ENCODE measurements around the gene C9orf57.
"Not testable (repeated sequence)": the region's sequence is repeated elsewhere in the genome, so short reads cannot be mapped to it uniquely, and the experiment has no call there.

Gene C9orf57

DNA sequence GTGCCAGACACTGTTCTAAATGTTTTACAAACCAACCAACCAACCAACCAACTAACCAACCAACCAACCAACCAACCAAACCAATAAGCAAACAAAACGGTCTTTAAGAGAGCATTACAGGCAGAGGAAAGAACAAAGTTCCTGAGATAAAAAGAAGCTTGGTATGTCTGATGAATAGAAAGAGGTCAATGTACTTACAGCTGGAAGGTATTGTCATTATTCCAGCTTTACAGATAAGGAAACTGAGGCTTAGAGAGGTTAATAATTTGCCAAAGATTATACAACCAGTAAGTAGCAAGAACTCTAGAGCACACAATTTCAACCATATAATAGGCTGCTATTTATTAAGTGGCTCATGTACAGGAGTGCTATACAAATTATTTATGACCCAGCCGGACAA is 29.6 kb downstream of the C9orf57 start:
- no peaks in the 10 kb centered on the region for H3K4me1 ChIP-seq (ENCODE audit: control insufficient read depth, insufficient read depth, low read length, poor library complexity, severe bottlenecking)
- H3K9me3 ChIP-seq (ENCODE audit: control insufficient read depth, low read length), result no peaks in the 10 kb centered on the region
- no peak for DNase-seq
- no peaks in the 10 kb centered on the region for H3K36me3 ChIP-seq (ENCODE audit: control insufficient read depth, insufficient read depth, low read length)
- H3K27ac ChIP-seq (ENCODE audit: insufficient read depth, low read length, poor library complexity, severe bottlenecking), result no peak overlapping the region
- H3K27me3 ChIP-seq (replicated peaks; ENCODE audit: control insufficient read depth, insufficient read depth, low read length, poor library complexity, severe bottlenecking), result no peaks in the 10 kb centered on the region
- H3K4me3 ChIP-seq (ENCODE audit: insufficient read depth, low read depth, low read length, poor library complexity, severe bottlenecking), result no peak overlapping the region

DNA sequence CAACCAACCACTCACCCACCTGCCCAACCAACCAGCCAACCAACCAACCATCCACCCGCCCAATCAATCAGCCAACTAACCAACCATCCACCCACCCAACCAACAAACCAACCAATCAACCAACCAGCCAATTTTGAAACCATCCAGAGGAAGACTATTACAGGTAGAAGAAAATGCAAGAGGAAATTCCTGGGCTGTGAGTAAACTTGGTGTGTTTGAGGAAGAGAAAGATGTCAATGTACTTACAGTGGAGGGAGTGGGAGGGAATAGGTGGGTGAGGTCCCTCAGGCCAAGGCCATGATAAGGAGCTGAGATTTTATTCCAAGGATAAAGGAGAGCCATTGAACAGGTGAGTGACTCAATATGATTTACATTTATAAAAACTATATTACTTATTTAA is 30.4 kb downstream of the C9orf57 start:
- no peak for DNase-seq
- H3K27me3 ChIP-seq (replicated peaks; ENCODE audit: control insufficient read depth, insufficient read depth, low read length, poor library complexity, severe bottlenecking), result no peaks in the 10 kb centered on the region
- H3K36me3 ChIP-seq (ENCODE audit: control insufficient read depth, insufficient read depth, low read length), result no peaks in the 10 kb centered on the region
- H3K9me3 ChIP-seq (ENCODE audit: control insufficient read depth, low read length), result no peaks in the 10 kb centered on the region
- H3K27ac ChIP-seq (ENCODE audit: insufficient read depth, low read length, poor library complexity, severe bottlenecking), result no peak overlapping the region
- H3K4me1 ChIP-seq (ENCODE audit: control insufficient read depth, insufficient read depth, low read length, poor library complexity, severe bottlenecking), result no peaks in the 10 kb centered on the region
- no peak overlapping the region for H3K4me3 ChIP-seq (ENCODE audit: insufficient read depth, low read depth, low read length, poor library complexity, severe bottlenecking)

DNA sequence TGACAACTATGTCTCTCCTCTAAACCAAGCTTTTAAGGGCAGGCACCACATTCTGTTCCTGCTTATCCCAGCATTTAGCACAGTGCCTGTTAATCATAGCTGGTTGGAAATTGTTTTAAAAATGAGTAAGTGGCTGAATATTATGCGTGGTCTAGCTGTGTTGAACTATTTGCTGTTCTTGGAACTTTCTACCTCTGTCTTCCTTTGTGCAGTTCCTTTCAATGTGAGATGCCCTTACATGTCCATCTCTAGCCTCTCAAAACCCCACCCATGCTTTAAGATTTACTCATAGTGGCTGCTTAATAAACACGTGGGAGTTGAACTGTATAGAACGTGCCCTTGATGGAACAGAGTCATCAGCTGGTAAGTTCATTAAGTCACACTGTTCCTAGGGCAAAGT is 34.5 kb downstream of the C9orf57 start:
- H3K4me1 ChIP-seq (ENCODE audit: control insufficient read depth, insufficient read depth, low read length, poor library complexity, severe bottlenecking), result no peaks in the 10 kb centered on the region
- no peaks in the 10 kb centered on the region for H3K36me3 ChIP-seq (ENCODE audit: control insufficient read depth, insufficient read depth, low read length)
- DNase-seq, result no peak
- no peak overlapping the region for H3K4me3 ChIP-seq (ENCODE audit: insufficient read depth, low read depth, low read length, poor library complexity, severe bottlenecking)
- no peak overlapping the region for H3K27ac ChIP-seq (ENCODE audit: insufficient read depth, low read length, poor library complexity, severe bottlenecking)
- H3K9me3 ChIP-seq (ENCODE audit: control insufficient read depth, low read length), result no peaks in the 10 kb centered on the region
- no peaks in the 10 kb centered on the region for H3K27me3 ChIP-seq (replicated peaks; ENCODE audit: control insufficient read depth, insufficient read depth, low read length, poor library complexity, severe bottlenecking)

DNA sequence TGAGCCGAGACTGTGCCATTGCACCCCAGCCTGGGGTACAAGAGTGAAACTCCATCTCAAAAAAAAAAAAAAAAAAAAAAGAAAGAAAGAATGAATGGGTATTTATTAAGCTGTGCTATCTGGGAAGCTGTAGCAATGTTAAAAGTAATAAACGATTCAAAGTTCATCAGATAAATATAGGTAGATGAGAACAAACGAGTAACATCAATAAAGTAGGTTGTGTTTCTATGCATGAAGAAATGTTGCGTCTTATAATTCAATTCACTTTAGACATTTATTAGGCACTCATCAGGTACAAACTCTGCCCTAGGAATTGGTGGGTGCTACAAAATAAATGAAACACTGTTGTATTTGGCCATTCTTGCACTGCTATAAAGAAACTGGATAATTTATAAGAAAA is 36.8 kb downstream of the C9orf57 start:
- Histone ChIP-seq H3K27ac (ENCODE audit: insufficient read depth, low read length, poor library complexity, severe bottlenecking) (no peak overlapping the region), H3K4me3 (ENCODE audit: insufficient read depth, low read depth, low read length, poor library complexity, severe bottlenecking) (no peak overlapping the region), H3K27me3 (replicated peaks; ENCODE audit: control insufficient read depth, insufficient read depth, low read length, poor library complexity, severe bottlenecking) (no peaks in the 10 kb centered on the region), H3K36me3 (ENCODE audit: control insufficient read depth, insufficient read depth, low read length) (no peaks in the 10 kb centered on the region), H3K9me3 (ENCODE audit: control insufficient read depth, low read length) (no peaks in the 10 kb centered on the region), H3K4me1 (ENCODE audit: control insufficient read depth, insufficient read depth, low read length, poor library complexity, severe bottlenecking) (no peaks in the 10 kb centered on the region)
- no peak for DNase-seq

DNA sequence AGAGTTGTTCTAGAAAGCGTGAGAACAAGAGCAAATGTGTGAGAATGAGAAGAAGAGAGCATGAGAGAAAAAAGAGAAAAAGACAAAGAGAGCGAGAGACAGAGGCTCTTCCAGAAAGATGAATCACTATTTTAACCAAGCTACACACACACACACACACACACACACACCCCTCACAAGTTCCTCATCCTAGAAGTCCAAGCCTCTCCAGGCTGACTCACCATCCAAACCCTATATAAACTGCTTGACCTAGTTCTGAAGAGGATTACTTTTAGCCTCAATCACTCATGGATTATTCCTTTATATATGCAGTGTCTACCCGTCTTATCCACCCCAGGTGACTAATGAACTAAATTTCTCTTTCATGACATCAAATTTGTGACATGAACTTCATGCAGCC is 37.6 kb downstream of the C9orf57 start:
- no peak overlapping the region for H3K4me3 ChIP-seq (ENCODE audit: insufficient read depth, low read depth, low read length, poor library complexity, severe bottlenecking)
- DNase-seq, result no peak

DNA sequence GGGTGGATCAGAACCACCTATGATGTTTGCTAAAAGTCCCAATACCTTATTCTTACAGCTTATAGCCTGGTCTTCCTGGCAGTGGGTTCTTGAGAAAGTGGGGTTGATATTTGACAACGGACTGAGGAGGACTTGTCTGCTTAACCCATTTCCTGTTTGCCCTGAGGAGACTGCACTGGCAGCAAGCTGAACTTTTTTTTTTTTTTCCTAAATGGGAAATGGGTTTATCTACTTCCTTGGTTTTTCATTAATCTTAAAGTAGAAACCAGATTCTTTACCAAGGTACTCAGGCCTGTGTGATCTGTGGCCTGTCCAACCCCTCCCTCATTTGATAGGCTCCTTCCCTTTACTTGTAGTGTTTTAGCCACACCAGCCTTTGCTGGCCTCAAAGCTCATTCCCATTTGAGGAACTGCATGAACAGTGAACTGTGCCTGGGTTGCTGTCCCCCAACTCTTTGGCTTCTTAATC is 47.1 kb downstream of the C9orf57 start:
- no peak for DNase-seq
- Histone ChIP-seq H3K36me3 (ENCODE audit: control insufficient read depth, insufficient read depth, low read length) (no peaks in the 10 kb centered on the region), H3K27me3 (replicated peaks; ENCODE audit: control insufficient read depth, insufficient read depth, low read length, poor library complexity, severe bottlenecking) (no peaks in the 10 kb centered on the region), H3K4me3 (ENCODE audit: insufficient read depth, low read depth, low read length, poor library complexity, severe bottlenecking) (no peak overlapping the region), H3K27ac (ENCODE audit: insufficient read depth, low read length, poor library complexity, severe bottlenecking) (no peak overlapping the region), H3K4me1 (ENCODE audit: control insufficient read depth, insufficient read depth, low read length, poor library complexity, severe bottlenecking) (no peaks in the 10 kb centered on the region), H3K9me3 (ENCODE audit: control insufficient read depth, low read length) (no peaks in the 10 kb centered on the region)

More for the DNA sequence above, 37.6 kb downstream of the C9orf57 start:
- Histone ChIP-seq H3K27ac (ENCODE audit: insufficient read depth, low read length, poor library complexity, severe bottlenecking) (no peak overlapping the region), H3K27me3 (replicated peaks; ENCODE audit: control insufficient read depth, insufficient read depth, low read length, poor library complexity, severe bottlenecking) (no peaks in the 10 kb centered on the region), H3K36me3 (ENCODE audit: control insufficient read depth, insufficient read depth, low read length) (no peaks in the 10 kb centered on the region), H3K9me3 (ENCODE audit: control insufficient read depth, low read length) (no peaks in the 10 kb centered on the region), H3K4me1 (ENCODE audit: control insufficient read depth, insufficient read depth, low read length, poor library complexity, severe bottlenecking) (no peaks in the 10 kb centered on the region)

DNA sequence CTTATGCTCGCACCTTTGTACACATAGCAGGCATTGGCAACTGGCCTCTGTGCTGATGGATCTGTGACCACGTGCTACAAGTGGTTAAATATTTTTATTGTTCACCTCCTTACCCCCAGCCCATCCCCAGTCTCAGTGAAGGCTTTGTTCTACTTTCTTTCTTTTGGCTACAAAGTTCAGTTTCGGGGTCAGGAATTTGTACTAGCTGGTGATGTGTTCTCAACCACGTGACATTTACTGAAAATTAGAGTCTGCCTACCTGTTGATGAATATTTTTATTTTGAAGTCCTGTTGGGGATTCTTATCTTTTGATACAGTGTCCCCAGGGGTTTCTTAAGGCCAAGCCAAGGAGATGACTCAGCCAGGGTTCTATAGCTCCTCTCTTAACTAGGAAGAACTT is 47.8 kb downstream of the C9orf57 start:
- Histone ChIP-seq H3K4me1 (ENCODE audit: control insufficient read depth, insufficient read depth, low read length, poor library complexity, severe bottlenecking) (no peaks in the 10 kb centered on the region), H3K9me3 (ENCODE audit: control insufficient read depth, low read length) (no peaks in the 10 kb centered on the region), H3K36me3 (ENCODE audit: control insufficient read depth, insufficient read depth, low read length) (no peaks in the 10 kb centered on the region), H3K27ac (ENCODE audit: insufficient read depth, low read length, poor library complexity, severe bottlenecking) (no peak overlapping the region), H3K27me3 (replicated peaks; ENCODE audit: control insufficient read depth, insufficient read depth, low read length, poor library complexity, severe bottlenecking) (no peaks in the 10 kb centered on the region), H3K4me3 (ENCODE audit: insufficient read depth, low read depth, low read length, poor library complexity, severe bottlenecking) (no peak overlapping the region)
- DNase-seq, result no peak

DNA sequence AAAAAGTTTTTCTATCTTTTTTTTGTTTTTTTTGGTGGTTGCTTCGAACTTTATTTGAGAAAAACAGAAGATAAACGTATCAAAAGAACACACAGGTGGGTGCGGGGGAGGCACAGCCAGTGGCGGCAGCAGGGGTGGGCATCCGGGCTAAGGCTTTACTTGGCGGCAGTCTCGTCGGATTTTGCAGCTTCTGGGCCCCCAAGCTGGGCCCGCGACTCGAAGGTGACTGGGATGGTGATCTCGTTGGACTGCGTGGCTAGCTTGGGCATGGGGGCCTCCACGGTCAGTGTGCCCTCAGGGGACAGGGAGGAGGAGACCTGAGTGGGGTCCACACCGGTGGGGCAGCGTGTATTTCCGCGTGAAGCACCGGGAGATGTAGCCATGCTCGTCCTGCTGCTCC is 52.7 kb downstream of the C9orf57 start:
- not testable (repeated sequence) for H3K4me1 ChIP-seq (ENCODE audit: control insufficient read depth, insufficient read depth, low read length, poor library complexity, severe bottlenecking); H3K4me3 ChIP-seq (ENCODE audit: insufficient read depth, low read depth, low read length, poor library complexity, severe bottlenecking); H3K36me3 ChIP-seq (ENCODE audit: control insufficient read depth, insufficient read depth, low read length); H3K27me3 ChIP-seq (replicated peaks; ENCODE audit: control insufficient read depth, insufficient read depth, low read length, poor library complexity, severe bottlenecking); DNase-seq; H3K9me3 ChIP-seq (ENCODE audit: control insufficient read depth, low read length); H3K27ac ChIP-seq (ENCODE audit: insufficient read depth, low read length, poor library complexity, severe bottlenecking)

DNA sequence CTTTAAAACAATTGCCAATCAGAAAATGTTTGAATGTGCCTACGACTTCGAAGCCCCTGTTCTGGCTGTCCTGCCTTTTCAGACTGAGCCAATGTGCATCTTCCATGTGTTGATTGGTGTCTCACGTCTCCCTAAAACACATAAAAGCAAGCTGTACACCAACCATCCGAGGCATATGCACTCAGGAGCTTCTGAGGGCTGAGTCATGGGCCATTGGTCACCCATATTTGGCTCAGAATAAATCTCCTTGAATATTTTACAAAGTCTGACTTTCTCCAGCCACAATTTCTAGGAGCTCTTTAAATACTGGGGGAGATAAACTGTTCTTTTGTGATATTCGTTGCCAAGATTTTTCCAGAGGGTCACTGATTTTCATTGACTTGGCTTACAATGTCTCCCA is 53.9 kb downstream of the C9orf57 start:
- DNase-seq, result no peak
- Histone ChIP-seq H3K4me1 (ENCODE audit: control insufficient read depth, insufficient read depth, low read length, poor library complexity, severe bottlenecking) (no peaks in the 10 kb centered on the region), H3K36me3 (ENCODE audit: control insufficient read depth, insufficient read depth, low read length) (no peaks in the 10 kb centered on the region), H3K4me3 (ENCODE audit: insufficient read depth, low read depth, low read length, poor library complexity, severe bottlenecking) (no peak overlapping the region), H3K27me3 (replicated peaks; ENCODE audit: control insufficient read depth, insufficient read depth, low read length, poor library complexity, severe bottlenecking) (no peaks in the 10 kb centered on the region), H3K27ac (ENCODE audit: insufficient read depth, low read length, poor library complexity, severe bottlenecking) (no peak overlapping the region), H3K9me3 (ENCODE audit: control insufficient read depth, low read length) (no peaks in the 10 kb centered on the region)

DNA sequence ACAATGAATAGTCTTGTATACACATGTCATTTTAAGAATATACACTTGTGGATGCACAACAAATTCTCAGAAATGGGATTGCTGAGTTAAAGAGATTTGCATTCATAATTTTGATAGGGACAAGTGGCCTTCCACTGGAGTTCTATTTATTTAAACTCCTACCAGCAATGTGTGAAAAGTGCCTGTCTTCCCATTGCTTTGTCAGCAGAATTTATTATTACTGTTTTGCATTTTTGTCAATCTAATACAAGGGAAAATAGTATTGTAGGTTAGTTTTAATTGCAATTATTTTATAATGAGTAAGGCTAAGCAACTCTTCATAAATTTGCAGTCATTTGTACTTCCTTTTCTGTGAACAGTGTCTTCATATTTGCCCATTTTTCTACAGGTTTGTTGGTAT is 55.0 kb downstream of the C9orf57 start:
- no peaks in the 10 kb centered on the region for H3K4me1 ChIP-seq (ENCODE audit: control insufficient read depth, insufficient read depth, low read length, poor library complexity, severe bottlenecking)
- no peak for DNase-seq

More for the DNA sequence above, 55.0 kb downstream of the C9orf57 start:
- Histone ChIP-seq H3K9me3 (ENCODE audit: control insufficient read depth, low read length) (no peaks in the 10 kb centered on the region), H3K4me3 (ENCODE audit: insufficient read depth, low read depth, low read length, poor library complexity, severe bottlenecking) (no peak overlapping the region), H3K27ac (ENCODE audit: insufficient read depth, low read length, poor library complexity, severe bottlenecking) (no peak overlapping the region), H3K27me3 (replicated peaks; ENCODE audit: control insufficient read depth, insufficient read depth, low read length, poor library complexity, severe bottlenecking) (no peaks in the 10 kb centered on the region), H3K36me3 (ENCODE audit: control insufficient read depth, insufficient read depth, low read length) (no peaks in the 10 kb centered on the region)

Data from effector memory CD4-positive, alpha-beta T cell (primary cell).